Activated CD8-positive, alpha-beta memory T cell treated with anti-CD3 and anti-CD28 coated beads for 36 hours (primary cell): ENCODE data around the gene KISS1. TPM values are rescaled to one million over a fixed set of nuclear protein-coding genes. Genes with fewer than 3 reads are reported as not detected.

Source experiments
- CTCF ChIA-PET: fragments of 350-600 bp; sonication (Branson Sonifier 250); formaldehyde crosslinking; loops from one replicate; lab custom pipeline; 2021; ENCODE audit warnings: antibody characterized with exemption; lab: Charles Lee
- POLR2A ChIA-PET: fragments of 350-600 bp; sonication (Branson Sonifier 250); formaldehyde crosslinking; loops from one replicate; lab custom pipeline; 2021; ENCODE audit warnings: antibody characterized with exemption; lab: Charles Lee
- total RNA-seq, 2 experiments: library from RNA; stranded (reverse); gene quantifications; one replicate each; pipeline ENCODE4 v1.2.3, GENCODE V29; 2021

The KISS1 gene
- total RNA-seq, 2 experiments from 2014 or later, result not detected

GRCh38 chr1:204149635-204150565, 46.4 kb downstream of the KISS1 start:
- ChIA-PET CTCF (interaction anchor here (1.1 to 2.1 kb wide), 2 partner anchors 20 to 56 kb away, joined by 7 to 8 read pairs; no protein-coding TSS in a partner anchor), POLR2A (no interaction called here)

GRCh38 chr1:204149107-204149506, 47.2 kb downstream of the KISS1 start:
- CTCF ChIA-PET, result no interaction called here

GRCh38 chr1:204147406-204148383, 48.6 kb downstream of the KISS1 start:
- ChIA-PET POLR2A (no interaction called here), CTCF (interaction anchor here (0.5 to 0.7 kb wide), 2 partner anchors 206 to 338 kb away, joined by 3 read pairs; no protein-coding TSS in a partner anchor)

More at GRCh38 chr1:204149107-204149506, 47.2 kb downstream of the KISS1 start:
- POLR2A ChIA-PET, result no interaction called here

- POLR2A ChIA-PET, result no interaction called here
- CTCF ChIA-PET, result interaction anchor here (0.5 kb wide), 1 partner anchor 339 kb away, joined by 3 read pairs; no protein-coding TSS in a partner anchor
These were observed 49.3 kb downstream of the KISS1 start for GRCh38 chr1:204146965-204147364.

GRCh38 chr1:204146309-204146708, 50.0 kb downstream of the KISS1 start:
- CTCF ChIA-PET, result interaction anchor here (0.9 kb wide), 1 partner anchor 18 kb away, joined by 3 read pairs; no protein-coding TSS in a partner anchor
- POLR2A ChIA-PET, result no interaction called here

GRCh38 chr1:204145033-204145504, 51.2 kb downstream of the KISS1 start:
- ChIA-PET POLR2A (no interaction called here), CTCF (no interaction called here)

GRCh38 chr1:204143276-204144041, 52.8 kb downstream of the KISS1 start:
- ChIA-PET POLR2A (no interaction called here), CTCF (interaction anchor here (0.6 kb wide), 1 partner anchor 14 kb away, joined by 3 read pairs; no protein-coding TSS in a partner anchor)

GRCh38 chr1:204142032-204142974, 54.0 kb downstream of the KISS1 start:
- POLR2A ChIA-PET, result no interaction called here

GRCh38 chr1:204141131-204141530, 55.2 kb downstream of the KISS1 start:
- CTCF ChIA-PET, result interaction anchor here (0.5 to 1.6 kb wide), 2 partner anchors 12 to 795 kb away, joined by 3 to 5 read pairs; no protein-coding TSS in a partner anchor
- POLR2A ChIA-PET, result no interaction called here

More at GRCh38 chr1:204142032-204142974, 54.0 kb downstream of the KISS1 start:
- CTCF ChIA-PET, result interaction anchor here (1.6 kb wide), 1 partner anchor 13 kb away, joined by 5 read pairs; no protein-coding TSS in a partner anchor

Other genes with a start within 250 kb of the KISS1 start
- 1 to 10 TPM; 2.0 to 2.6 TPM for gene SOX13, start 123.4 kb downstream of the KISS1 start, total RNA-seq
- 1 to 10 TPM in 1 of 2 experiments, under 1 TPM in 1; 0.96 to 1.1 TPM for gene ETNK2, start 44.4 kb downstream of the KISS1 start, total RNA-seq
- gene REN, start 30.2 kb downstream of the KISS1 start, total RNA-seq, result not detected
- gene GOLT1A, start 17.5 kb upstream of the KISS1 start, total RNA-seq, result not detected
- gene PLEKHA6, start 163.4 kb upstream of the KISS1 start, total RNA-seq, result under 1 TPM; 0.23 to 0.25 TPM
- 10 to 100 TPM; 72.8 to 75.8 TPM for gene PPP1R15B, start 215.3 kb upstream of the KISS1 start, total RNA-seq